ENCODE measurements around the gene SLC39A2.
A peak's percentile ranks its signal among the peaks of the same experiment; 100 is the strongest.
"Not testable (repeated sequence)": the region's sequence is repeated elsewhere in the genome, so short reads cannot be mapped to it uniquely, and the experiment has no call there.

SLC39A2 gene

GRCh38 chr14:20986811-20987210 lies 12.3 kb upstream of the SLC39A2 start:
- Mint-ChIP-seq H3K27me3 (no peaks in the 10 kb centered on the region), H3K9me3 (no peaks in the 10 kb centered on the region), H3K4me3 (no peak overlapping the region), H3K27ac (no peak overlapping the region), H3K4me1 (peaks cover 16% of the 10 kb centered on the region), H3K36me3 (peaks cover 2% of the 10 kb centered on the region)
- no peak for ATAC-seq

GRCh38 chr14:20988717-20989470 lies 10.2 kb upstream of the SLC39A2 start:
- ATAC-seq: no peak
- Mint-ChIP-seq H3K36me3 (peaks cover 16% of the 10 kb centered on the region), H3K9me3 (no peaks in the 10 kb centered on the region), H3K4me1 (peaks cover 20% of the 10 kb centered on the region), H3K4me3 (no peak overlapping the region), H3K27me3 (no peaks in the 10 kb centered on the region), H3K27ac (peak overlapping the region; percentile 91)

GRCh38 chr14:20989471-20989786 lies 9.7 kb upstream of the SLC39A2 start:
- no peaks in the 10 kb centered on the region for H3K9me3 Mint-ChIP-seq
- H3K27ac Mint-ChIP-seq: peak overlapping the region; percentile 91
- peaks cover 20% of the 10 kb centered on the region for H3K4me1 Mint-ChIP-seq
- no peaks in the 10 kb centered on the region for H3K27me3 Mint-ChIP-seq
- H3K36me3 Mint-ChIP-seq: peaks cover 21% of the 10 kb centered on the region
- ATAC-seq: no peak
- H3K4me3 Mint-ChIP-seq: peak overlapping the region; percentile 94

GRCh38 chr14:20989787-20990600 lies 9.1 kb upstream of the SLC39A2 start, which contains the start of gene METTL17:
Gene METTL17 (plus strand): TSS chr14:20989980. CDS start chr14:20990003, 23 bp downstream.
- peaks cover 27% of the 10 kb centered on the region for H3K36me3 Mint-ChIP-seq
- H3K4me3 Mint-ChIP-seq: peak within 1 kb of the TSS; percentile 94
- H3K4me1 Mint-ChIP-seq: peaks cover 20% of the 10 kb centered on the region
- H3K27ac Mint-ChIP-seq: peak within 1 kb of the TSS; percentile 91
- H3K27me3 Mint-ChIP-seq: no peaks in the 10 kb centered on the region
- no peaks in the 10 kb centered on the region for H3K9me3 Mint-ChIP-seq
- ATAC-seq: peak; percentile 98

GRCh38 chr14:20996521-20996920 lies 2.6 kb upstream of the SLC39A2 start:
- Mint-ChIP-seq H3K4me3 (no peak overlapping the region), H3K36me3 (peaks cover 50% of the 10 kb centered on the region)

GRCh38 chr14:20997115-20997514 lies 2.0 kb upstream of the SLC39A2 start:
- H3K9me3 Mint-ChIP-seq: no peaks in the 10 kb centered on the region

More at GRCh38 chr14:20996521-20996920, 2.6 kb upstream of the SLC39A2 start:
- no peak overlapping the region for H3K27ac Mint-ChIP-seq
- peaks cover 6% of the 10 kb centered on the region for H3K4me1 Mint-ChIP-seq
- ATAC-seq: no peak
- H3K27me3 Mint-ChIP-seq: no peaks in the 10 kb centered on the region
- H3K9me3 Mint-ChIP-seq: no peaks in the 10 kb centered on the region

GRCh38 chr14:20997564-20997963 lies 1.5 kb upstream of the SLC39A2 start:
- Mint-ChIP-seq H3K9me3 (no peaks in the 10 kb centered on the region), H3K4me3 (no peak overlapping the region), H3K4me1 (no peaks in the 10 kb centered on the region), H3K36me3 (peaks cover 43% of the 10 kb centered on the region), H3K27me3 (no peaks in the 10 kb centered on the region), H3K27ac (no peak overlapping the region)
- no peak for ATAC-seq

More at GRCh38 chr14:20997115-20997514, 2.0 kb upstream of the SLC39A2 start:
- Mint-ChIP-seq H3K36me3 (peaks cover 44% of the 10 kb centered on the region), H3K27me3 (no peaks in the 10 kb centered on the region), H3K27ac (no peak overlapping the region), H3K4me3 (no peak overlapping the region), H3K4me1 (peaks cover under 1% of the 10 kb centered on the region)
- ATAC-seq: no peak

GRCh38 chr14:20998139-20998538 lies 954 bp upstream of the SLC39A2 start:
- no peak for ATAC-seq
- Mint-ChIP-seq H3K9me3 (no peaks in the 10 kb centered on the region), H3K36me3 (peaks cover 40% of the 10 kb centered on the region), H3K4me3 (no peak overlapping the region), H3K27me3 (no peaks in the 10 kb centered on the region), H3K27ac (no peak overlapping the region), H3K4me1 (no peaks in the 10 kb centered on the region)

GRCh38 chr14:20999591-20999990 lies 498 bp downstream of the SLC39A2 start:
- peak; percentile 24 for ATAC-seq
- Mint-ChIP-seq H3K27me3 (no peaks in the 10 kb centered on the region), H3K4me1 (no peaks in the 10 kb centered on the region), H3K27ac (no peak overlapping the region), H3K4me3 (no peak overlapping the region), H3K9me3 (no peaks in the 10 kb centered on the region), H3K36me3 (peaks cover 27% of the 10 kb centered on the region)

- ATAC-seq: no peak
- Mint-ChIP-seq H3K4me1 (no peaks in the 10 kb centered on the region), H3K27ac (no peak overlapping the region), H3K27me3 (no peaks in the 10 kb centered on the region), H3K9me3 (no peaks in the 10 kb centered on the region), H3K4me3 (no peak overlapping the region), H3K36me3 (peaks cover 11% of the 10 kb centered on the region)
Measured at GRCh38 chr14:21001218-21001617, 2.1 kb downstream of the SLC39A2 start.

- no peaks in the 10 kb centered on the region for H3K27me3 Mint-ChIP-seq
- no peaks in the 10 kb centered on the region for H3K36me3 Mint-ChIP-seq
- no peak overlapping the region for H3K4me3 Mint-ChIP-seq
- H3K4me1 Mint-ChIP-seq: no peaks in the 10 kb centered on the region
- H3K27ac Mint-ChIP-seq: no peak overlapping the region
- no peak for ATAC-seq
- no peaks in the 10 kb centered on the region for H3K9me3 Mint-ChIP-seq
Measured at GRCh38 chr14:21003788-21004346, 4.8 kb downstream of the SLC39A2 start.

- not testable (repeated sequence) for H3K9me3 Mint-ChIP-seq, H3K4me3 Mint-ChIP-seq, H3K4me1 Mint-ChIP-seq, ATAC-seq, H3K36me3 Mint-ChIP-seq, H3K27ac Mint-ChIP-seq
- peaks cover 35% of the 10 kb centered on the region for H3K27me3 Mint-ChIP-seq
Measured at GRCh38 chr14:21009721-21010120, 10.6 kb downstream of the SLC39A2 start.

GRCh38 chr14:21011136-21011535 lies 12.0 kb downstream of the SLC39A2 start:
- H3K9me3 Mint-ChIP-seq: no peaks in the 10 kb centered on the region
- H3K4me3 Mint-ChIP-seq: no peak overlapping the region
- H3K27me3 Mint-ChIP-seq: peaks cover 35% of the 10 kb centered on the region
- no peak for ATAC-seq
- H3K4me1 Mint-ChIP-seq: peaks cover 6% of the 10 kb centered on the region
- H3K27ac Mint-ChIP-seq: no peak overlapping the region
- no peaks in the 10 kb centered on the region for H3K36me3 Mint-ChIP-seq

GRCh38 chr14:21014761-21015190 lies 15.7 kb downstream of the SLC39A2 start:
- no peaks in the 10 kb centered on the region for H3K9me3 Mint-ChIP-seq
- peak; percentile 68 for ATAC-seq
- H3K4me1 Mint-ChIP-seq: peaks cover 6% of the 10 kb centered on the region
- no peaks in the 10 kb centered on the region for H3K36me3 Mint-ChIP-seq
- H3K27ac Mint-ChIP-seq: no peak overlapping the region
- no peak overlapping the region for H3K4me3 Mint-ChIP-seq
- H3K27me3 Mint-ChIP-seq: peaks cover 35% of the 10 kb centered on the region

- no peaks in the 10 kb centered on the region for H3K36me3 Mint-ChIP-seq
- H3K4me1 Mint-ChIP-seq: peaks cover 6% of the 10 kb centered on the region
- no peak overlapping the region for H3K4me3 Mint-ChIP-seq
- no peaks in the 10 kb centered on the region for H3K9me3 Mint-ChIP-seq
- H3K27me3 Mint-ChIP-seq: peaks cover 35% of the 10 kb centered on the region
- no peak overlapping the region for H3K27ac Mint-ChIP-seq
- no peak for ATAC-seq
Measured at GRCh38 chr14:21015312-21015711, 16.2 kb downstream of the SLC39A2 start.

Measured in stimulated activated memory B cell treated with anti-CD40 and anti-IgM and Interleukin-4, amounts not matched to agents 10 μg/mL and 1 μg/mL and 100 μg/mL, for 72 hours (primary cell).